K562 (cell line): ENCODE measurements around the gene TREM1. TPM values are rescaled to one million over a fixed set of nuclear protein-coding genes. Genes with fewer than 3 reads are reported as not detected.

ENCODE experiments used
- BCOR ChIP-seq: fragments of 450-650 bp; IDR thresholded peaks from 2 replicates; pipeline ENCODE4 v1.6.1; 2016
- L3MBTL2 ChIP-seq: fragments of 450-650 bp; IDR thresholded peaks from 2 replicates; pipeline ENCODE4 v1.6.1; 2016; ENCODE audit warnings: mild to moderate bottlenecking, moderate library complexity
- PHF8 ChIP-seq: fragments of 200-600 bp; sonication (generic); IDR thresholded peaks from 2 replicates; pipeline ENCODE4 v1.6.1; 2012; ENCODE audit warnings: mixed run types, mild to moderate bottlenecking, inconsistent platforms, low read length, moderate library complexity, borderline replicate concordance
- SMARCA4 ChIP-seq: fragments of 450-650 bp; IDR thresholded peaks from 2 replicates; pipeline ENCODE4 v1.6.1; 2016
- SREBF2 ChIP-seq: sonication (generic); formaldehyde crosslinking; IDR thresholded peaks from 2 replicates; pipeline ENCODE4 v1.4.0; 2020; ENCODE audit warnings: mild to moderate bottlenecking, missing genetic modification reagents
- TFAM ChIP-seq: fragments of 250-450 bp; sonication (Bioruptor Pico); conservative IDR thresholded peaks from 2 replicates; pipeline ENCODE4 v1.5.0; 2021; ENCODE audit warnings: mild to moderate bottlenecking, moderate library complexity
- ZKSCAN8 ChIP-seq: fragments of 200-800 bp; sonication (Bioruptor generic); IDR thresholded peaks from 2 replicates; pipeline ENCODE4 v1.6.1; 2016; ENCODE audit warnings: missing genetic modification characterization, missing compliant biosample characterization
- ZNF23 ChIP-seq: fragments of 250-450 bp; sonication (Bioruptor Pico); IDR thresholded peaks from 2 replicates; pipeline ENCODE4 v1.4.0; 2020; ENCODE audit warnings: mild to moderate bottlenecking
- ZNF324 ChIP-seq: fragments of 250-450 bp; sonication (Bioruptor Pico); IDR thresholded peaks from 2 replicates; pipeline ENCODE4 v1.4.0; 2020; ENCODE audit warnings: mild to moderate bottlenecking
- ZNF57 ChIP-seq: fragments of 450-650 bp; formaldehyde crosslinking; IDR thresholded peaks from 2 replicates; pipeline ENCODE4 v1.4.0; 2020; ENCODE audit warnings: mild to moderate bottlenecking, moderate library complexity
- polyA plus RNA-seq, 8 experiments: library from polyadenylated mRNA; depleted of rRNA in 4 of 8; stranded (reverse) in 5 of 8; unstranded in 3 of 8; fragments of >200 nt; fragmentation: Nextera tagmentation in 2 of 8; fragmentation: Illumina TruSeq in 1 of 8; extraction: Ambion mirVana in 2 of 8; extraction: Trizol in 1 of 8; gene quantifications; 2 replicates each; pipeline versions ENCODE4 v1.2.1 to v1.2.3, GENCODE V29; 2011 to 2014; ENCODE audit warnings: inconsistent platforms in 1 of 8, missing spikeins in 1 of 8
- total RNA-seq, 7 experiments: library from RNA; depleted of rRNA in 6 of 7; stranded (reverse); fragments of >200 nt in 6 of 7; fragmentation: Illumina TruSeq in 2 of 7; extraction: Trizol in 2 of 7; gene quantifications; 2 replicates each; pipeline versions ENCODE4 v1.2.1 to v1.2.3, GENCODE V29; 2011 to 2021; ENCODE audit warnings: low replicate concordance in 1 of 7
- TF ChIP-seq, protein P1 (sequence below): fragments of 450-650 bp; formaldehyde crosslinking; IDR thresholded peaks from 2 replicates; pipeline ENCODE4 v1.4.0; 2020; ENCODE audit warnings: mild to moderate bottlenecking, moderate library complexity
- TF ChIP-seq, protein P2 (sequence below): fragments of 250-450 bp; sonication (Bioruptor Pico); IDR thresholded peaks from 2 replicates; pipeline ENCODE4 v1.4.0; 2020; ENCODE audit warnings: mild to moderate bottlenecking, moderate library complexity
- TF ChIP-seq, protein P3 (sequence below): sonication (generic); formaldehyde crosslinking; IDR thresholded peaks from 2 replicates; pipeline ENCODE4 v1.9.0; 2022; ENCODE audit warnings: mild to moderate bottlenecking, missing genetic modification reagents
- TF ChIP-seq, protein P4 (sequence below): fragments of 450-650 bp; IDR thresholded peaks from 2 replicates; pipeline ENCODE4 v1.6.1; 2017; ENCODE audit warnings: mild to moderate bottlenecking, moderate library complexity
- TF ChIP-seq, protein P5 (sequence below): IDR thresholded peaks from 2 replicates; pipeline ENCODE4 v1.6.1; 2011; ENCODE audit not compliant: insufficient read length; ENCODE audit errors: extremely low read depth

The TREM1 gene
- total and polyA plus RNA-seq, 9 of the 15 experiments (the other 6 are each of a cell fraction or from before 2014, with no cell fraction given), result not detected

DNA sequence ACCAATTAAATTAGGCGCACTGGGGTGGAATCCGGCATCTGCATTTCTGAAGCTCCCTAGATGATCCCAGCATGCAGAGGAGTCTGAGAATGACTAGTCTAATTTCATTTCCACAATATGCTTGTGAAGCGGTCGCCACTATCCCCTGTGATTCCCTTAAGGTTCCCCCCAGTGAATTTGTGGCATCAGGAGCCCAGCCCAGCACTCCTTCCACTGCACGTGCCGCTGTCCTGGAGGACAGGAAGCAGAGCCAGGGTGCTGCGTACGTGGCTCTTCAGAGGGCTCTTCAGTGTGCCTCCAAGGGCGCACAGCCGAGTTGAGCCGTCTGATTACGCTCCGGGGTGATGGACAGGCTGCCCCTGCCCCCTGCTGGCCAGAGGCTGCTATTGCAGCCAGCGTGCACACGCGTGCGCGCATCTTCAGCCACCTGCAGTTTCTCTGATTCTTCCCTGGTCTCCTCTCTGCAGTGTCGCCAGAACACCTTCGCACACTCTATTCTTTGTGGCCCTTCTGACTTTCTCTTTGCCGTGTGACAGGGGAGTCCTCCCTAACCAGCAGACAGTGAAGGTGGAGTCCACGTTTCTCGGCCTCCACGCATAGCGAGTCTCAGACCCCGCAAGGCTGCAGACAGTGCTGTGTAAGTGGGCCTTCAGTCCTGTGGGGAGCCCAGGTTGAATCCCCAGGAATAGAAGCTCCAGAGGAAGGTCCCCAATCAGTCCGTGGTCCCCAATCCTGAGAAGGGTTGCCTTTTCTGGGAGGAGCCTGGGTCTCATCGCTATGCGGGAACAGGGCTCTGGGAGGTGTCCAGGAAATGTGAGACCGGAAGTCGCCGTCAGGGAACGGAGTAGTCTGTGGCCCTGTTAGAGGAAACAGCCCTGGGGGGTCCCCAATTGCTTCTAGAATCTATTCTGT lies 32.4 kb upstream of the TREM1 start (continued):
- TF ChIP-seq, protein P1, sequence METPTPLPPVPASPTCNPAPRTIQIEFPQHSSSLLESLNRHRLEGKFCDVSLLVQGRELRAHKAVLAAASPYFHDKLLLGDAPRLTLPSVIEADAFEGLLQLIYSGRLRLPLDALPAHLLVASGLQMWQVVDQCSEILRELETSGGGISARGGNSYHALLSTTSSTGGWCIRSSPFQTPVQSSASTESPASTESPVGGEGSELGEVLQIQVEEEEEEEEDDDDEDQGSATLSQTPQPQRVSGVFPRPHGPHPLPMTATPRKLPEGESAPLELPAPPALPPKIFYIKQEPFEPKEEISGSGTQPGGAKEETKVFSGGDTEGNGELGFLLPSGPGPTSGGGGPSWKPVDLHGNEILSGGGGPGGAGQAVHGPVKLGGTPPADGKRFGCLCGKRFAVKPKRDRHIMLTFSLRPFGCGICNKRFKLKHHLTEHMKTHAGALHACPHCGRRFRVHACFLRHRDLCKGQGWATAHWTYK (CRISPR knock-in tag), result 0 out of 2 replicates have a peak, but pooled peaks have one; percentile 48
- TF ChIP-seq, protein P2, sequence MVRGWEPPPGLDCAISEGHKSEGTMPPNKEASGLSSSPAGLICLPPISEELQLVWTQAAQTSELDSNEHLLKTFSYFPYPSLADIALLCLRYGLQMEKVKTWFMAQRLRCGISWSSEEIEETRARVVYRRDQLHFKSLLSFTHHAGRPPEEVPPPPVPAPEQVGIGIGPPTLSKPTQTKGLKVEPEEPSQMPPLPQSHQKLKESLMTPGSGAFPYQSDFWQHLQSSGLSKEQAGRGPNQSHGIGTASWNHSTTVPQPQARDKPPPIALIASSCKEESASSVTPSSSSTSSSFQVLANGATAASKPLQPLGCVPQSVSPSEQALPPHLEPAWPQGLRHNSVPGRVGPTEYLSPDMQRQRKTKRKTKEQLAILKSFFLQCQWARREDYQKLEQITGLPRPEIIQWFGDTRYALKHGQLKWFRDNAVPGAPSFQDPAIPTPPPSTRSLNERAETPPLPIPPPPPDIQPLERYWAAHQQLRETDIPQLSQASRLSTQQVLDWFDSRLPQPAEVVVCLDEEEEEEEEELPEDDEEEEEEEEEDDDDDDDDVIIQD, result no peak
- TF ChIP-seq TFAM (CRISPR knock-in tag), result no peak
- TF ChIP-seq BCOR, result peak; percentile 50; the same call in 1 of the 2 replicates
- TF ChIP-seq SREBF2, result no peak
- TF ChIP-seq ZNF23 (CRISPR knock-in tag), result no peak
- TF ChIP-seq ZNF324 (CRISPR knock-in tag), result no peak
- TF ChIP-seq PHF8, result peak; percentile 29; the same call in 1 of the 2 replicates
- TF ChIP-seq, protein P3, sequence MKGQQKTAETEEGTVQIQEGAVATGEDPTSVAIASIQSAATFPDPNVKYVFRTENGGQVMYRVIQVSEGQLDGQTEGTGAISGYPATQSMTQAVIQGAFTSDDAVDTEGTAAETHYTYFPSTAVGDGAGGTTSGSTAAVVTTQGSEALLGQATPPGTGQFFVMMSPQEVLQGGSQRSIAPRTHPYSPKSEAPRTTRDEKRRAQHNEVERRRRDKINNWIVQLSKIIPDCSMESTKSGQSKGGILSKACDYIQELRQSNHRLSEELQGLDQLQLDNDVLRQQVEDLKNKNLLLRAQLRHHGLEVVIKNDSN (CRISPR knock-in tag), result 0 out of 2 replicates have a peak, but pooled peaks have one; percentile 14
- no peak for TF ChIP-seq ZNF57 (CRISPR knock-in tag)
- TF ChIP-seq L3MBTL2, result peak; percentile 83; the same call in 1 of the 2 replicates
- peak; percentile 27; the same call in 1 of the 2 replicates for TF ChIP-seq SMARCA4
- peak; percentile 62; the same call in 1 of the 2 replicates for TF ChIP-seq ZKSCAN8 (CRISPR knock-in tag)
- TF ChIP-seq, protein P4, sequence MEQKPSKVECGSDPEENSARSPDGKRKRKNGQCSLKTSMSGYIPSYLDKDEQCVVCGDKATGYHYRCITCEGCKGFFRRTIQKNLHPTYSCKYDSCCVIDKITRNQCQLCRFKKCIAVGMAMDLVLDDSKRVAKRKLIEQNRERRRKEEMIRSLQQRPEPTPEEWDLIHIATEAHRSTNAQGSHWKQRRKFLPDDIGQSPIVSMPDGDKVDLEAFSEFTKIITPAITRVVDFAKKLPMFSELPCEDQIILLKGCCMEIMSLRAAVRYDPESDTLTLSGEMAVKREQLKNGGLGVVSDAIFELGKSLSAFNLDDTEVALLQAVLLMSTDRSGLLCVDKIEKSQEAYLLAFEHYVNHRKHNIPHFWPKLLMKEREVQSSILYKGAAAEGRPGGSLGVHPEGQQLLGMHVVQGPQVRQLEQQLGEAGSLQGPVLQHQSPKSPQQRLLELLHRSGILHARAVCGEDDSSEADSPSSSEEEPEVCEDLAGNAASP, result no peak
- TF ChIP-seq, protein P5, sequence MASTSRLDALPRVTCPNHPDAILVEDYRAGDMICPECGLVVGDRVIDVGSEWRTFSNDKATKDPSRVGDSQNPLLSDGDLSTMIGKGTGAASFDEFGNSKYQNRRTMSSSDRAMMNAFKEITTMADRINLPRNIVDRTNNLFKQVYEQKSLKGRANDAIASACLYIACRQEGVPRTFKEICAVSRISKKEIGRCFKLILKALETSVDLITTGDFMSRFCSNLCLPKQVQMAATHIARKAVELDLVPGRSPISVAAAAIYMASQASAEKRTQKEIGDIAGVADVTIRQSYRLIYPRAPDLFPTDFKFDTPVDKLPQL, result no peak
